ENCODE measurements around the gene QARS1. TPM values are rescaled to one million over a fixed set of nuclear protein-coding genes. Genes with fewer than 3 reads are reported as not detected.

QARS1 gene
- total and polyA plus RNA-seq, 2 of the 13 experiments (the other 11 are each of a cell fraction or from before 2014, with no cell fraction given), result 307 to 327 TPM

GRCh38 chr3:49134471-49135265, 30.1 kb upstream of the QARS1 start (continued):
- TF ChIP-seq CTCF (CRISPR knock-in tag; IDR thresholded peaks at IDR 0.05) (peak; percentile 51), NBN (conservative IDR thresholded peaks at IDR 0.05) (no peak), NAIF1 (CRISPR knock-in tag; IDR thresholded peaks at IDR 0.05; ENCODE audit: borderline replicate concordance) (no peak), JARID2 (CRISPR knock-in tag; IDR thresholded peaks at IDR 0.05; ENCODE audit: insufficient replicate concordance) (no peak), ETV5 (CRISPR knock-in tag; IDR thresholded peaks at IDR 0.05; ENCODE audit: borderline replicate concordance) (no peak), ZNF691 (CRISPR knock-in tag; IDR thresholded peaks at IDR 0.05; ENCODE audit: borderline replicate concordance, low read depth) (no peak), AHR (CRISPR knock-in tag; IDR thresholded peaks at IDR 0.05) (no peak), PHF21A (CRISPR knock-in tag; IDR thresholded peaks at IDR 0.05) (0 out of 2 replicates have a peak, but pooled peaks have one; percentile 49), ZFP82 (CRISPR knock-in tag; IDR thresholded peaks at IDR 0.05; ENCODE audit: borderline replicate concordance) (no peak), LCORL (IDR thresholded peaks at IDR 0.05) (no peak), LCORL (CRISPR knock-in tag; IDR thresholded peaks at IDR 0.05) (no peak), ZNF816 (CRISPR knock-in tag; IDR thresholded peaks at IDR 0.05; ENCODE audit: borderline replicate concordance) (no peak), PATZ1 (CRISPR knock-in tag; IDR thresholded peaks at IDR 0.05) (peak; percentile 46; the same call in 1 of the 2 replicates), ZNF326 (CRISPR knock-in tag; IDR thresholded peaks at IDR 0.05; ENCODE audit: borderline replicate concordance) (no peak), FOXJ3 (CRISPR knock-in tag; IDR thresholded peaks at IDR 0.05; ENCODE audit: borderline replicate concordance) (peak; percentile 43; the same call in 1 of the 2 replicates), ZFY (CRISPR knock-in tag; IDR thresholded peaks at IDR 0.05) (peak; percentile 48), E2F2 (CRISPR knock-in tag; IDR thresholded peaks at IDR 0.05; ENCODE audit: borderline replicate concordance) (no peak), MEIS2 (CRISPR knock-in tag; IDR thresholded peaks at IDR 0.05) (no peak), YY1 (IDR thresholded peaks at IDR 0.05; ENCODE audit: insufficient read depth, insufficient replicate concordance, low read depth, low read length) (no peak), ZNF543 (CRISPR knock-in tag; IDR thresholded peaks at IDR 0.05) (no peak), ZKSCAN1 (IDR thresholded peaks at IDR 0.05; ENCODE audit: low read length) (peak; percentile 86), GATAD2A (CRISPR knock-in tag; IDR thresholded peaks at IDR 0.05) (no peak)
- TF ChIP-seq, protein P1, sequence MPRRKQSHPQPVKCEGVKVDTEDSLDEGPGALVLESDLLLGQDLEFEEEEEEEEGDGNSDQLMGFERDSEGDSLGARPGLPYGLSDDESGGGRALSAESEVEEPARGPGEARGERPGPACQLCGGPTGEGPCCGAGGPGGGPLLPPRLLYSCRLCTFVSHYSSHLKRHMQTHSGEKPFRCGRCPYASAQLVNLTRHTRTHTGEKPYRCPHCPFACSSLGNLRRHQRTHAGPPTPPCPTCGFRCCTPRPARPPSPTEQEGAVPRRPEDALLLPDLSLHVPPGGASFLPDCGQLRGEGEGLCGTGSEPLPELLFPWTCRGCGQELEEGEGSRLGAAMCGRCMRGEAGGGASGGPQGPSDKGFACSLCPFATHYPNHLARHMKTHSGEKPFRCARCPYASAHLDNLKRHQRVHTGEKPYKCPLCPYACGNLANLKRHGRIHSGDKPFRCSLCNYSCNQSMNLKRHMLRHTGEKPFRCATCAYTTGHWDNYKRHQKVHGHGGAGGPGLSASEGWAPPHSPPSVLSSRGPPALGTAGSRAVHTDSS (CRISPR knock-in tag; conservative IDR thresholded peaks at IDR 0.05), result no peak
